Mesothelial cell of epicardium (in vitro differentiated cells): ENCODE data around the gene SCAND1. TPM values are rescaled to one million over a fixed set of nuclear protein-coding genes. Genes with fewer than 3 reads are reported as not detected.
"Not testable (repeated sequence)": the region's sequence is repeated elsewhere in the genome, so short reads cannot be mapped to it uniquely, and the experiment has no call there.

Experiments
- DNase-seq, 2 experiments: peaks; one replicate each; pipeline ENCODE4 v3.0.0; 2021; ENCODE audit warnings: low spot score in 2 of 2; ENCODE audit not compliant: unreplicated experiment in 2 of 2
- H3K27ac Mint-ChIP-seq: 2 replicates; pipeline ENCODE4 v1.8.0; 2021; ENCODE audit warnings: mixed read lengths
- H3K27me3 Mint-ChIP-seq: 2 replicates; pipeline ENCODE4 v1.8.0; 2021; ENCODE audit warnings: low read depth, mixed read lengths
- H3K36me3 Mint-ChIP-seq: 2 replicates; pipeline ENCODE4 v1.8.0; 2021; ENCODE audit warnings: mixed read lengths
- H3K4me1 Mint-ChIP-seq: 2 replicates; pipeline ENCODE4 v1.8.0; 2021; ENCODE audit warnings: mixed read lengths
- H3K4me3 Mint-ChIP-seq: 2 replicates; pipeline ENCODE4 v1.8.0; 2021; ENCODE audit warnings: mild to moderate bottlenecking, moderate library complexity, mixed read lengths
- H3K9me3 Mint-ChIP-seq: 2 replicates; pipeline ENCODE4 v1.8.0; 2021; ENCODE audit warnings: mixed read lengths
- total RNA-seq: library from RNA; stranded (reverse); gene quantifications from 3 replicates; pipeline ENCODE4 v1.2.1, GENCODE V29; 2021
- TF ChIP-seq, protein P1 (sequence below): fragments of 200-600 bp; sonication (generic); IDR thresholded peaks from one replicate; pipeline ENCODE4 v1.5.0; 2021; ENCODE audit warnings: antibody characterized with exemption; ENCODE audit not compliant: unreplicated experiment

The SCAND1 gene
- total RNA-seq, 1 donor from 2014 or later: 59.2 TPM

DNA sequence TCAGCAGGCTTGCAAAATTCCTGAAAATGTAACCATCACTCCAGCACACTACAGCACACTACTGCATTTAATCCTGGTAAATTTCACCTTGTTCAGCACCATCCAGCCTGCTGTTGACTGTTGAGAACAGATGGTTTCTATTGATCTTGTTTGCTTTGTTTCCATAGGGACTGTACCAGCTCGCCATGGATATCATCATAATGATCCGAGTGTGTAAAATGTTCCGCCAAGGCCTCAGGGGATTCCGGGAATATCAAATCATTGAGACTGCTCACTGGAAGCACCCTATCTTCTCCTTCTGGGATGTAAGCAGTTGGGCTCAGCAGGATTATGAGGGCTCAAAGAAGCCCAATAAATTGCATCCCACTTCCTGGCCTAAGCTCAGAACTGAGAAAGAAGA, 18.2 kb upstream of the SCAND1 start:
- TF ChIP-seq, protein P1, sequence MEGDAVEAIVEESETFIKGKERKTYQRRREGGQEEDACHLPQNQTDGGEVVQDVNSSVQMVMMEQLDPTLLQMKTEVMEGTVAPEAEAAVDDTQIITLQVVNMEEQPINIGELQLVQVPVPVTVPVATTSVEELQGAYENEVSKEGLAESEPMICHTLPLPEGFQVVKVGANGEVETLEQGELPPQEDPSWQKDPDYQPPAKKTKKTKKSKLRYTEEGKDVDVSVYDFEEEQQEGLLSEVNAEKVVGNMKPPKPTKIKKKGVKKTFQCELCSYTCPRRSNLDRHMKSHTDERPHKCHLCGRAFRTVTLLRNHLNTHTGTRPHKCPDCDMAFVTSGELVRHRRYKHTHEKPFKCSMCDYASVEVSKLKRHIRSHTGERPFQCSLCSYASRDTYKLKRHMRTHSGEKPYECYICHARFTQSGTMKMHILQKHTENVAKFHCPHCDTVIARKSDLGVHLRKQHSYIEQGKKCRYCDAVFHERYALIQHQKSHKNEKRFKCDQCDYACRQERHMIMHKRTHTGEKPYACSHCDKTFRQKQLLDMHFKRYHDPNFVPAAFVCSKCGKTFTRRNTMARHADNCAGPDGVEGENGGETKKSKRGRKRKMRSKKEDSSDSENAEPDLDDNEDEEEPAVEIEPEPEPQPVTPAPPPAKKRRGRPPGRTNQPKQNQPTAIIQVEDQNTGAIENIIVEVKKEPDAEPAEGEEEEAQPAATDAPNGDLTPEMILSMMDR: no peak
- Mint-ChIP-seq H3K9me3 (peaks cover 6% of the 10 kb centered on the region), H3K4me3 (no peak overlapping the region), H3K4me1 (peaks cover 11% of the 10 kb centered on the region), H3K27me3 (peaks cover 2% of the 10 kb centered on the region), H3K27ac (peak overlapping the region; percentile 90), H3K36me3 (no peaks in the 10 kb centered on the region)
- no peak for DNase-seq

DNA sequence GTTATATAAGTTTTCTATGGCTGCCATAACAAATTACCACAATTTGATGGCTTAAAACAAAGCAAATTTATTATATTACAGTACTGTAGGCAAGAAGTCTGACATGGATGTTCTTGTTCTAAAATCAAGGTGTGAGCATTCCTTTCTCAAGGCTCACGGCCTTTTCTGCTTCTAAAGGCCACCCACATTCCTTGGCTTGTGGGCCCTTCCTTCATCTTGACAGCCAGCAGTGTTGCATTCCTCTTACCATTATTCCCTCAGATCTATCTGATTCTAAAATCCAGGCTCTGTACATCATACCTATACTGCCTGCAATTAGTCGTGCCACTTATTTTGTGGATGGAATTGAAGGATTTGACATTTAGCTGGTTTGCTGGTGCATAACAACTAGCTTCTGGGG, 17.7 kb upstream of the SCAND1 start:
- Mint-ChIP-seq H3K4me1 (peaks cover 11% of the 10 kb centered on the region), H3K27me3 (peaks cover 2% of the 10 kb centered on the region), H3K9me3 (peaks cover 6% of the 10 kb centered on the region), H3K4me3 (no peak overlapping the region), H3K36me3 (no peaks in the 10 kb centered on the region), H3K27ac (no peak overlapping the region)
- no peak for DNase-seq
- TF ChIP-seq, protein P1: no peak

DNA sequence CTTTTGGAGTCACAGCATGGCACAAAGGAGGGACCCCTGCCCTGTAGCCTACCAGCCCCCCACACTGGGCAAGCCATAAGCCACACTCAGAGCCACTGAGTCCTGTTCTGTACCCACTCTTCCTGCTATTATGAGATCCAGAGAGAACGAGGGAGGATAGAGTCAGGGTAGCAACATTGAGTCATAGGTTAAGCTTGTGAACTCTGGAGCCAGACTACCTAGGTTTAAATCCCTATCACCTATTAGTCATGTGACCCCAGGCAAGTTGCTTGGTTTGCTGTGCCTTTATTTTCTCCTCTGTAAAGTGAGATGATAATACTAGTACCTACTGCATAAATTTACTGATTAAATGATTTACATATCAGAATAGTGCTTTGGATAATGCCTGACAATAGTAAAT, 14.6 kb upstream of the SCAND1 start:
- Mint-ChIP-seq H3K4me1 (peaks cover 6% of the 10 kb centered on the region), H3K36me3 (no peaks in the 10 kb centered on the region), H3K27me3 (peaks cover 2% of the 10 kb centered on the region), H3K4me3 (no peak overlapping the region), H3K9me3 (peaks cover 6% of the 10 kb centered on the region), H3K27ac (no peak overlapping the region)
- no peak for DNase-seq
- TF ChIP-seq, protein P1: no peak

DNA sequence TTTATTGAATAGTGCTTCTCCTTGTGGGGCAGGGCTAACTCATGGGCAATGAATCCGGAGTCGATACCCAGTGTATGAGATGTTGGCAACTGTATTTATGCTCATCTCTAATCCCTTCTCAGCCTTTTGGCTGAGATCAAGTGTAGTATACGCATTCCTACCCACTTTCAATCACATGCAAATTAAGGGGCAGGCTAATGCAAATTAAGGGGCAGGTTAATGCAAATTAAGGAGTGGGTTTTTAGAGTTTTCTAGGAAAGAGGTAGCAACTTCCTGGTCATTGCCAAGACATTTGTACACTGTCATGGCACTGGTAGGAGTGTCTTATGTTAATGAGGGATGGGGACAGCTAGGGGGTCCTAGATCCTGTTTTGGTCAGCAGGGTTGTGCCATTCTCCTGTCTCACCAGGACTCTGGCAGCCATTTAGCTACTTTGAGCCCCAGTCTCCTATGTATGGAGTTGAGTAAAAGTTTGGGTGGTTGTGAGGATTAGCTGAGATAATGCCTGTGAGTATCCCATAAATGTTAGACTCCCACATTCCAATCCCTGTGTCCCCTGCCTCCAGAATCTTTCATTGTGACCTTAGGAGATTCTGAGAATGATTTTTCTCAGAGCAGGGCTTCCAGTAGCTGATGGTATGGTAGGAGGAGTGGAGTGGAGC, 13.8 kb upstream of the SCAND1 start, which contains the start of gene CNBD2:
CNBD2 (plus strand) TSS at position 612 of the 662 bp plus-strand sequence. CDS start 173 bp downstream, outside the sequence.
- no peaks in the 10 kb centered on the region for H3K36me3 Mint-ChIP-seq
- DNase-seq: no peak
- H3K4me3 Mint-ChIP-seq: no peak within 1 kb of the TSS
- peaks cover 2% of the 10 kb centered on the region for H3K27me3 Mint-ChIP-seq
- H3K27ac Mint-ChIP-seq: no peak within 1 kb of the TSS
- H3K9me3 Mint-ChIP-seq: peaks cover 6% of the 10 kb centered on the region
- H3K4me1 Mint-ChIP-seq: peaks cover 6% of the 10 kb centered on the region
- TF ChIP-seq, protein P1: no peak

DNA sequence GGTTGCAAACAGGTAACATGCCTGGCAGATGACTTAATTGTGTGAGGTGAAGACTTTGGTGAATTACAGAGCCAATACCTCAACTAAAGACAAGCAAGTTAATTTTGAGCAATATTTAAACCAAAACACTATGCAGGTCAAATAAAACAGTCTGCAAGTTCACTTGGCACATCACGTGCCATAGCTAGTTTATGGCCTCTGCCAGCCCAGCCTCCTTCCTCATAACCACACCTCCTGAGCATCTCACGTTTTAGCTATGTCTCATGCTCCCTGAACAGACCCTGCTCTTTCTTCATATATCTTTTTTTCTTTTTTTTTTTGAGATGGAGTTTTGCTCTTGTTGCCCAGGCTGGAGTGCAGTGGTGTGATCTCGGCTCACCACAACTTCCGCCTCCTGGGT, 9.6 kb upstream of the SCAND1 start:
- Mint-ChIP-seq H3K4me3 (no peak overlapping the region), H3K36me3 (no peaks in the 10 kb centered on the region), H3K9me3 (peaks cover 8% of the 10 kb centered on the region), H3K27me3 (peaks cover 2% of the 10 kb centered on the region), H3K4me1 (peaks cover 6% of the 10 kb centered on the region), H3K27ac (no peak overlapping the region)
- TF ChIP-seq, protein P1: no peak
- DNase-seq: no peak

DNA sequence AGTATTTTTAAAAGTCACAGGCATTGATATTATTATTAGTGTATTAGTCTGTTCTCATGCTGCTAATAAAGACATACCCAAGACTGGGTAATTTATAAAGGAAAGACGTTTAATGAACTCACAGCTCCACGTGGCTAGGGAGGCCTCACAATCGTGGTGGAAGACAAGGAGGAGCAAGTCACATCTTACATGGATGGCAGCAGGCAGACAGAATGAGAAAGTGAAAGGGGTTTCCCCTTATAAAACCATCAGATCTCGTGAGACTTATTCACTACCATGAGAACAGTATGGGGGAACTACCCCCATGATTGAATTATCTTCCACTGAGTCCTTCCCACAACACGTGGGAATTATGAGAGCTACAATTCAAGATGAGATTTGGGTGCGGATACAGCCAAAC, 5.0 kb upstream of the SCAND1 start:
- DNase-seq, H3K27me3 Mint-ChIP-seq, H3K27ac Mint-ChIP-seq, H3K36me3 Mint-ChIP-seq, H3K9me3 Mint-ChIP-seq, H3K4me3 Mint-ChIP-seq: not testable (repeated sequence)
- H3K4me1 Mint-ChIP-seq: peaks cover 11% of the 10 kb centered on the region
